Panc1 (cell line): ENCODE data around the gene EFNA2.

Experiments
- POLR2AphosphoS5 ChIP-seq: IDR thresholded peaks from 2 replicates; pipeline ENCODE4 v1.6.1; 2012; ENCODE audit warnings: mild to moderate bottlenecking, low read depth, low read length, moderate library complexity
- TCF7L2 ChIP-seq: IDR thresholded peaks from 2 replicates; pipeline ENCODE4 v1.6.1; 2011; ENCODE audit warnings: mild to moderate bottlenecking, low read depth, low read length, inconsistent platforms
- TF ChIP-seq, protein P1 (sequence below): fragments of 450-650 bp; IDR thresholded peaks from 2 replicates; pipeline ENCODE4 v1.5.1; 2017; ENCODE audit warnings: mild to moderate bottlenecking

DNA sequence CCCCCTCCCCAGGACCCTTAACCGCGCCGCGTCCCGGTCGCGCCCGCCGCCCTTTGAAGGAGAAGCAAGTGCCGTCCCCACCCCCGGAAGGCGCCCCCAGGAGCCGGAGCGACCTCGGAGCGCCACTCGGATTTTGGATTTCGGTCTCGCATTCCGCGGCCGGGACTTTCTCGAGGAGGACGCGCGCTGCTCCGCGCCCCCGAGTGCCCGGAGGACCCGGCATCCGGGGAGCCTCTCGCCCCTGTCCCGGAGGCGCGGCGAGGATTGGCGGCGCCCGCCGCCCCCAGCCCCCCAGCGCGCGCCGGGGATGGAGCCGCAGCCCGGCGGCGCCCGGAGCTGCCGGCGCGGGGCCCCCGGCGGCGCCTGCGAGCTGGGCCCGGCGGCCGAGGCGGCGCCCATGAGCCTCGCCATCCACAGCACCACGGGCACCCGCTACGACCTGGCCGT lies 35.7 kb upstream of the EFNA2 start:
- TF ChIP-seq, protein P1, sequence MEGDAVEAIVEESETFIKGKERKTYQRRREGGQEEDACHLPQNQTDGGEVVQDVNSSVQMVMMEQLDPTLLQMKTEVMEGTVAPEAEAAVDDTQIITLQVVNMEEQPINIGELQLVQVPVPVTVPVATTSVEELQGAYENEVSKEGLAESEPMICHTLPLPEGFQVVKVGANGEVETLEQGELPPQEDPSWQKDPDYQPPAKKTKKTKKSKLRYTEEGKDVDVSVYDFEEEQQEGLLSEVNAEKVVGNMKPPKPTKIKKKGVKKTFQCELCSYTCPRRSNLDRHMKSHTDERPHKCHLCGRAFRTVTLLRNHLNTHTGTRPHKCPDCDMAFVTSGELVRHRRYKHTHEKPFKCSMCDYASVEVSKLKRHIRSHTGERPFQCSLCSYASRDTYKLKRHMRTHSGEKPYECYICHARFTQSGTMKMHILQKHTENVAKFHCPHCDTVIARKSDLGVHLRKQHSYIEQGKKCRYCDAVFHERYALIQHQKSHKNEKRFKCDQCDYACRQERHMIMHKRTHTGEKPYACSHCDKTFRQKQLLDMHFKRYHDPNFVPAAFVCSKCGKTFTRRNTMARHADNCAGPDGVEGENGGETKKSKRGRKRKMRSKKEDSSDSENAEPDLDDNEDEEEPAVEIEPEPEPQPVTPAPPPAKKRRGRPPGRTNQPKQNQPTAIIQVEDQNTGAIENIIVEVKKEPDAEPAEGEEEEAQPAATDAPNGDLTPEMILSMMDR: no peak
- TF ChIP-seq POLR2AphosphoS5: no peak
- 0 out of 2 replicates have a peak, but pooled peaks have one; percentile 59 for TF ChIP-seq TCF7L2
